ENCODE data around the gene RHOBTB3.

The RHOBTB3 gene

DNA sequence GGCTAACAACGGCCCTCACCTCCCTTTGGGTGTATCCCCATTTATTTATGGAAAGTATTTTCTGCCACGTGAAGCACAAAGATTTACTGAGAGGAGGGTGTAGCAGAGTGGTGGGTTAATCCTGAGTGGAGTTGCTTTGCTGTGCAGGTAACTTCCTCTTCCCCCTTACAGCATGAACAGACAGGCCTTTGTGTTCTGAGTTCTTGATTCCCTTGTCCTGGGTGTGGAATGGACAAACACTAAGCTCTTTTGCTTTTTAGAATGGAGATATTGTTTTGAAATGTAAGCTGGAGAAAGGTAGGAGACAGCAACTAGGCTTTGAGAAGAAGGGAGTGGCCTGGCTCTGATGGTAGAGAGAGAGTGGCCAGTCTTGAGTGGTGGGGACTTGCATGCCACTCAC lies 108.5 kb downstream of the RHOBTB3 start:
- DNase-seq (ENCODE audit: low read depth, low spot score): no peak

DNA sequence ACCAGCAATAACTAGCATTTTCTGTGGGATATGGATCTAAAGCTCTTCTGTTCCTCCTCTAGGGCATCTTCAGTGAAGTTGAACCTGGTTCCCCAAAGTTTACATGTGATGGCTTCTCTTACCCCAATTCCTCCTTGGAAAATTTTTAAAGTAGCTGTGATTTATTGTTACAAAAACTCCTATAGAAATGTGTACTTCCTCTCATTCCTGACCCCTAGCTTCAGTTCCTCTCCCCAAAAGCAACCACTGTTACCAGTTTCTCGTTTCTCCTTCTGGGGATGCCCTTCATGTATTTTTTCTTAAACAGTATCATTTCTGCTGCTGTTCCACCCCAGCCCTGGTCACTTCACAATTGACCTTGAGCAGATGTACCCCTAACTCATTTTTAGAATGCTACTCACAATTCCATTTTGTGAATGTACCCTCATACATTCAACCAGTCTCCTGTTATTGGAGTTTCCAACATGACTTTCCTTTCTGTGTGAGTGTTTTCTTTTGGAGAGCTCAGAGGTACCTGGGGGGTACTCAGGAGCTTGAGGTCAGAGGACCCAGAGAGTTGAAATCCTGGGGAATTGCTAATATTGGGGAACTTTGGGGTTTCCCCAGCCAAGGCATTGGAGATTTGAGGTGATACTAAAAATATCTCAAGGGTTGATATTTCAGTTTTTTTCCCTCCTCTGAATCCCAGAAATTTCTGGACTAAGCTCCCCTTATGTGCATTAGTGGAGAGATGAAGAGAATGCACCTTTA lies 110.0 kb downstream of the RHOBTB3 start:
- DNase-seq (ENCODE audit: low read depth, low spot score): no peak

DNA sequence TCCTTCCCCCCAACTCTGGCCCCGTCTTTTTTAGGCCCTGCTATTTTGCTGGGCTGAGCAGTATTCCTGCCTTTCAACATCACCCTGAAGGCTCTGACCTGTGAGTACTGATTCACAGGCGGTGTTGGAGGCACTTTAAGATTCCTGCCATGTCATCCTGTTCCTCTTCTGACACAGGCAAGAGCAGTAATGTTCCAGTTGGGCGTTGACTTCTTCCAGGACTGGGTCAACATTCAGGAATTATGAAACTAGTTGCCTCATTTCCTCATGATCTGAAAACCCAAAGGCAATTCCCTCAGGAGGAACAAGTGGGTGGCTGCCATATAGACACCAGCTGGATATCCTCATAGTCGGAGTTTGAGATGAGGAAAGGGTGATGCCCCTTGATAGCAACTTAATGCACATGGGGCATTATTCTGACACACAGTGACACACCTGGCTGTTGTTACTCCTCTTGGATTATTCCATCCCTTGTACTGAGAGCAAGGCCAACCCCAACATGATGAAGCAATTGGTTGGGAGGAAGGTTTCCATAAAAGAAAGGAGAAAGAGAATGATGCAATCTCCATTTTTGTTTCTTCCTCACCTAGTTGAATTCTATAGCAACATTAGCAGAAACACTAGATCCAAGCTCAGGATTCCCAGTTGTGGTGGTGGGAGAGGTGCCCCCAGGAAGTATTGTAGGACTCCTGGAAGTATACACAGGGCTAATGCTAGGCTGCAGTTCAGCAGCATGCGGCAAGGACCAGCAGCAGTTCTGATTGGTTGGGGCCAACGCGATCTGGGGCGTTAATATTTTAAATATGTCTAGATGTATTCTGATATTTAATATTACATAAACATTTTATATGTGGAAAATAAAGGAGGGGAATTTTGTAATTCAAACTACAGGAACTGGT lies 111.0 kb downstream of the RHOBTB3 start:
- DNase-seq (ENCODE audit: low read depth, low spot score): no peak

DNA sequence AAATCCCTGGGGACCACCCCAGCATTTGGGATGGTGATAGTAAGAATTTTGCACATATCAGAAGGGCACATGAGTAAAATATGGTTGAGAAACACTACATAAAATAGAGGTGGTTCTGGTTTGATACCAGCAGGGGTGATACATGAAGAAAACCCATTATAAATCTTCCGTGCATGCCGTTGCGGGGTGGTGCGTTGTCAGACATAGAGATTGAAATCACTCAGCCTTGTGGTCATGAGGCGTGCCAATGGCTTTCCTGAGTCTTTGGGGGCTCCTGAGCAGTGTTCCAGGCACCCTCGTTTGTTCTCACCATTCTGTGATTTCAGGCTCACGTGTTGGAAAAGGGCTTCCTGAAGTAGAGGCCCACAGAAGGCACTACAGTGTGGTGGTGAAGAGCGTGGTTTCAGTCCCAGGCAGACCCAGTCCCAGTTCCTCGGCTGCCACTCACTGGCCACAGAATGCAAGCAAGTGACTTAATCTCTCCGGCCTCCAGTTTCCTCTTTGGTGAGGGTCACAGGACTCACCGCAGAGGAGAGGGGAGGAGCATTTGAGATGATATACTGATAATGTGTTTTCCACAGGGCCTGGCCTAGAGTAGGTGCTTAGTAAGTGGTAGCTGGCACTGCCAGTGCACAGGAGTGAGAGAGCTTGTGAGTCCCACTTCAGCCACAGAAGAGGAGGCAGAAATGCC lies 111.9 kb downstream of the RHOBTB3 start:
- DNase-seq (ENCODE audit: low read depth, low spot score): peak; percentile 15

GRCh38 chr5:95843733-95844223 lies 112.6 kb downstream of the RHOBTB3 start:
- DNase-seq (ENCODE audit: low read depth, low spot score): no peak

GRCh38 chr5:95845391-95845790 lies 114.3 kb downstream of the RHOBTB3 start:
- no peak for DNase-seq (ENCODE audit: low read depth, low spot score)
